Hepatocyte (in vitro differentiated cells): Measurements from ENCODE around the gene PYM1. TPM values are rescaled to one million over a fixed set of nuclear protein-coding genes. Genes with fewer than 3 reads are reported as not detected.

ENCODE experiments used
- DNase-seq: peaks from one replicate; pipeline ENCODE4 v3.0.0-alpha.2; 2016; ENCODE audit warnings: low spot score
- H2AFZ ChIP-seq: fragments of 200-600 bp; sonication (generic); 2 replicates; pipeline ENCODE4 v1.6.0; 2016; ENCODE audit warnings: antibody characterized with exemption, mild to moderate bottlenecking
- H3K27ac ChIP-seq: fragments of 200-600 bp; sonication (generic); 2 replicates; pipeline ENCODE4 v1.5.1; 2016; ENCODE audit warnings: mild to moderate bottlenecking
- H3K27me3 ChIP-seq: fragments of 200-600 bp; sonication (generic); 2 replicates; pipeline ENCODE4 v1.6.1; 2016
- H3K36me3 ChIP-seq: fragments of 200-600 bp; sonication (generic); replicated peaks from 2 replicates; pipeline ENCODE4 v1.5.1; 2016; ENCODE audit warnings: low read depth; ENCODE audit not compliant: insufficient read depth
- H3K4me1 ChIP-seq: fragments of 200-600 bp; sonication (generic); 2 replicates; pipeline ENCODE4 v1.5.1; 2016; ENCODE audit warnings: mild to moderate bottlenecking, moderate library complexity; ENCODE audit not compliant: insufficient read depth
- H3K4me2 ChIP-seq: fragments of 200-600 bp; sonication (generic); 2 replicates; pipeline ENCODE4 v1.6.0; 2016
- H3K4me3 ChIP-seq: fragments of 200-600 bp; sonication (generic); 2 replicates; pipeline ENCODE4 v1.5.1; 2016; ENCODE audit warnings: mild to moderate bottlenecking
- H3K79me2 ChIP-seq: fragments of 200-600 bp; sonication (generic); 2 replicates; pipeline ENCODE4 v1.6.0; 2017; ENCODE audit warnings: mild to moderate bottlenecking
- H3K9me2 ChIP-seq: fragments of 200-600 bp; sonication (generic); replicated peaks from 2 replicates; pipeline ENCODE4 v1.6.0; 2017; ENCODE audit warnings: mild to moderate bottlenecking; ENCODE audit not compliant: insufficient read depth
- H3K9me3 ChIP-seq: fragments of 200-600 bp; sonication (generic); 2 replicates; pipeline ENCODE4 v1.5.1; 2016; ENCODE audit warnings: low read depth, mild to moderate bottlenecking
- H4K20me1 ChIP-seq: fragments of 200-600 bp; sonication (generic); 2 replicates; pipeline ENCODE4 v1.6.0; 2016; ENCODE audit warnings: mild to moderate bottlenecking; ENCODE audit not compliant: insufficient read depth, poor library complexity, severe bottlenecking
- CTCF ChIP-seq: fragments of 200-600 bp; sonication (generic); IDR thresholded peaks from 2 replicates; pipeline ENCODE4 v1.5.1; 2016; ENCODE audit warnings: antibody characterized with exemption, mild to moderate bottlenecking; ENCODE audit not compliant: poor library complexity
- EZH2 ChIP-seq: fragments of 200-600 bp; sonication (generic); IDR thresholded peaks from 2 replicates; pipeline ENCODE4 v1.6.1; 2016; ENCODE audit warnings: antibody characterized with exemption, mild to moderate bottlenecking, borderline replicate concordance
- EZH2phosphoT487 ChIP-seq: fragments of 200-600 bp; sonication (generic); IDR thresholded peaks from one replicate; pipeline ENCODE4 v1.6.1; 2018; ENCODE audit warnings: antibody characterized with exemption, mild to moderate bottlenecking, low read depth, moderate library complexity; ENCODE audit not compliant: unreplicated experiment, severe bottlenecking
- WGBS: methylation state at CpG from one replicate; pipeline ENCODE4 v1.1.6; 2016; ENCODE audit warnings: low lambda C conversion rate; ENCODE audit errors: missing lambda C conversion rate; 5-methylcytosine and 5-hydroxymethylcytosine counted together
- polyA plus RNA-seq: library from polyadenylated mRNA; unstranded; fragments of >200 nt; fragmentation: Nextera tagmentation; extraction: Ambion mirVana; gene quantifications from 2 replicates; pipeline ENCODE4 v1.2.1, GENCODE V29; 2016
- total RNA-seq: library from RNA; depleted of rRNA; stranded (reverse); fragments of >200 nt; gene quantifications from 2 replicates; pipeline ENCODE4 v1.2.3, GENCODE V29; 2014

Gene PYM1
- total and polyA plus RNA-seq, 2 experiments from 2014 or later, result 44.5 to 51.1 TPM

- peaks cover 55% of the 10 kb centered on the region for H3K79me2 ChIP-seq
- peak overlapping the region; percentile 19 for H3K4me3 ChIP-seq
- peaks cover 24% of the 10 kb centered on the region for H4K20me1 ChIP-seq
- H3K9me3 ChIP-seq, result no peaks in the 10 kb centered on the region
- H2AFZ ChIP-seq, result peak overlapping the region; percentile 26
- no peaks in the 10 kb centered on the region for H3K27me3 ChIP-seq
- H3K36me3 ChIP-seq, result no peaks in the 10 kb centered on the region
- WGBS, result 7% methylated on average over 18 of the region's 18 CpGs
- peak overlapping the region; percentile 89 for H3K27ac ChIP-seq
- H3K4me2 ChIP-seq, result peak overlapping the region; percentile 79
- peaks cover 22% of the 10 kb centered on the region for H3K4me1 ChIP-seq
- DNase-seq, result no peak
- no peaks in the 10 kb centered on the region for H3K9me2 ChIP-seq
- no peak for TF ChIP-seq EZH2
- no peak for TF ChIP-seq EZH2phosphoT487
- no peak for TF ChIP-seq CTCF
These were observed 45.4 kb upstream of the PYM1 start for GRCh38 chr12:55972911-55973598.

GRCh38 chr12:55972456-55972855 is 44.8 kb upstream of the PYM1 start:
- 77% methylated on average over 1 of the region's 1 CpG for WGBS
- no peaks in the 10 kb centered on the region for H3K9me2 ChIP-seq
- H3K4me1 ChIP-seq, result peaks cover 28% of the 10 kb centered on the region
- H3K79me2 ChIP-seq, result peaks cover 55% of the 10 kb centered on the region
- no peak for DNase-seq
- H3K9me3 ChIP-seq, result no peaks in the 10 kb centered on the region
- H3K36me3 ChIP-seq, result no peaks in the 10 kb centered on the region
- H3K27ac ChIP-seq, result peak overlapping the region; percentile 89
- no peak overlapping the region for H2AFZ ChIP-seq
- H3K4me2 ChIP-seq, result peak overlapping the region; percentile 79
- no peaks in the 10 kb centered on the region for H3K27me3 ChIP-seq
- peak overlapping the region; percentile 19 for H3K4me3 ChIP-seq
- TF ChIP-seq CTCF, result no peak
- no peak for TF ChIP-seq EZH2phosphoT487
- no peak for TF ChIP-seq EZH2
- peaks cover 19% of the 10 kb centered on the region for H4K20me1 ChIP-seq

GRCh38 chr12:55972042-55972441 is 44.3 kb upstream of the PYM1 start:
- Histone ChIP-seq H2AFZ (no peak overlapping the region), H3K9me2 (no peaks in the 10 kb centered on the region), H3K79me2 (peaks cover 55% of the 10 kb centered on the region), H3K9me3 (no peaks in the 10 kb centered on the region), H3K4me3 (no peak overlapping the region), H3K4me1 (peaks cover 31% of the 10 kb centered on the region), H3K4me2 (peak overlapping the region; percentile 79), H3K27me3 (no peaks in the 10 kb centered on the region), H4K20me1 (peaks cover 15% of the 10 kb centered on the region), H3K27ac (peak overlapping the region; percentile 89), H3K36me3 (no peaks in the 10 kb centered on the region)
- peak; percentile 50 for DNase-seq
- 58% methylated on average over 3 of the region's 3 CpGs for WGBS
- no peak for TF ChIP-seq EZH2
- no peak for TF ChIP-seq CTCF
- no peak for TF ChIP-seq EZH2phosphoT487
